ENCODE data around the gene PEF1. TPM values are rescaled to one million over a fixed set of nuclear protein-coding genes. Genes with fewer than 3 reads are reported as not detected.

Gene PEF1
- total RNA-seq, 1 donor from 2014 or later, result 70.9 TPM

DNA sequence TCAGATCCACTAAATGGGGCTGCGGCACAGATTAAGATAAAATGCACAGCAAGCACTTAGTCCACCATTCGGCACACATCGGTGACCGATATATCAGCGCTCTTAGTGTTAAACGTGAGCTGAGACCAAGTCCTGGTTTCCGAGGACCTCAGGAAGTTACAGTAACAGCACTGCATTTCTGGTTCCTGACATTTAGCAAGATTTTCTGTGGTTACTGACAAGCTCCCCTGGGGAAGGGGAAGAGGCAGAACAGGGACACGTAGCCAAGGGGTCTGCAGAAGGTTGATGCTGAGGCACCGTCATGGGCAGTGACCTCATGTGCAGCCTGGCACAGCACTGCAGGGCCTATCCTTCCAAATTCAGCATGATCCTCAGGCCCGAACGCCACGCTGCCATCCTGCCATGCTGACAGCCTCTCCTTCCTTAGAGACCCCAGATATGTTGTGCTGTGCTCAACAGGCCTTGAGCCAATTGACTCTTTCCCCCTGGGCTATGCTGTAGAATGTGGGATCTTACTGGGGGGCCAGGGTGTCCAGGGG lies 13.4 kb upstream of the PEF1 start:
- no peak overlapping the region for H3K27ac Mint-ChIP-seq (ENCODE audit: unreplicated experiment)
- peaks cover 16% of the 10 kb centered on the region for H3K4me1 Mint-ChIP-seq (ENCODE audit: unreplicated experiment)
- H3K36me3 Mint-ChIP-seq (ENCODE audit: low read depth, unreplicated experiment), result peaks cover 3% of the 10 kb centered on the region
- TF ChIP-seq, protein P1, sequence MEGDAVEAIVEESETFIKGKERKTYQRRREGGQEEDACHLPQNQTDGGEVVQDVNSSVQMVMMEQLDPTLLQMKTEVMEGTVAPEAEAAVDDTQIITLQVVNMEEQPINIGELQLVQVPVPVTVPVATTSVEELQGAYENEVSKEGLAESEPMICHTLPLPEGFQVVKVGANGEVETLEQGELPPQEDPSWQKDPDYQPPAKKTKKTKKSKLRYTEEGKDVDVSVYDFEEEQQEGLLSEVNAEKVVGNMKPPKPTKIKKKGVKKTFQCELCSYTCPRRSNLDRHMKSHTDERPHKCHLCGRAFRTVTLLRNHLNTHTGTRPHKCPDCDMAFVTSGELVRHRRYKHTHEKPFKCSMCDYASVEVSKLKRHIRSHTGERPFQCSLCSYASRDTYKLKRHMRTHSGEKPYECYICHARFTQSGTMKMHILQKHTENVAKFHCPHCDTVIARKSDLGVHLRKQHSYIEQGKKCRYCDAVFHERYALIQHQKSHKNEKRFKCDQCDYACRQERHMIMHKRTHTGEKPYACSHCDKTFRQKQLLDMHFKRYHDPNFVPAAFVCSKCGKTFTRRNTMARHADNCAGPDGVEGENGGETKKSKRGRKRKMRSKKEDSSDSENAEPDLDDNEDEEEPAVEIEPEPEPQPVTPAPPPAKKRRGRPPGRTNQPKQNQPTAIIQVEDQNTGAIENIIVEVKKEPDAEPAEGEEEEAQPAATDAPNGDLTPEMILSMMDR (IDR thresholded peaks at IDR 0.05; ENCODE audit: unreplicated experiment), result no peak
- peaks cover 11% of the 10 kb centered on the region for H3K27me3 Mint-ChIP-seq (ENCODE audit: unreplicated experiment)
- DNase-seq (ENCODE audit: low spot score), result no peak
- H3K4me3 Mint-ChIP-seq (ENCODE audit: unreplicated experiment), result no peak overlapping the region
- no peaks in the 10 kb centered on the region for H3K9me3 Mint-ChIP-seq (ENCODE audit: unreplicated experiment)

DNA sequence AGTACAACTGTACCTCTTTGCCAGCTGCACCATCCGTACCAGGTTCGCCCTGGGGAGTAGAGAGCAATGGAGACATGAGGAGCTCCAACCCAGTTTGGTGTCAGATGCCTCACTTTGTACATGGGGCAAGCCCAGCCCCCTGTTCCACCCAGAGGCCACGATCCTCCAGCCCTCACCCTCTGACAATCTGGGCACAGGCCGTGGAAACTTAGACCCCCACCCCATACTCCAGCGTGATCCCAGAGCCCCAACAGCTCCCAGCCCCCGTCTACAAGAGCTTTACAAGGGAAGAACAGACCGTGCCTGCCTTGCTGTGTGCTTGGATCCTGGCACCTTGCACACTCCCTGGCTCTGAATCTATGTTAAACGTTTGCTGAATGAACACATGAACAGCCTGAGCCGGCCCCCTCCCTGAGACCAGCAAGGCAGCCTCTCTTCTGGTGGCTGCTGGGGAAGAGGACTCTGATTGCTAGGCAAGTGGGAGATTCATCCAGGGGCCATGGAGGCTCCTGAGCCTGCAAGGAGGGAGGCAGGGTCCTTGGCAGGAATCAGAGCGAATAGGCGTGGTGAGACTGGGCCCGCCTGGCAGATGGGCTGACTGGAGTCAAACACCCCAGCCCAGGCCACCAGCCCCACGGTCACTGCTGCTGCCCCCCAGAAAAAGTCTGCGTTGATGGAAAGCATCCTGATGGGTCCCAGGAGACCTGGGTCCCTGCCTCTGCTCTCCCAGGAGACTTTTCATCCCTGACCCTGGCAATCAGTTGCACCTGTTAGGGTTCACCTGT lies 12.5 kb upstream of the PEF1 start:
- peaks cover 16% of the 10 kb centered on the region for H3K4me1 Mint-ChIP-seq (ENCODE audit: unreplicated experiment)
- TF ChIP-seq, protein P1 (IDR thresholded peaks at IDR 0.05; ENCODE audit: unreplicated experiment), result no peak
- H3K4me3 Mint-ChIP-seq (ENCODE audit: unreplicated experiment), result no peak overlapping the region
- no peak overlapping the region for H3K27ac Mint-ChIP-seq (ENCODE audit: unreplicated experiment)
- H3K36me3 Mint-ChIP-seq (ENCODE audit: low read depth, unreplicated experiment), result peaks cover 3% of the 10 kb centered on the region
- DNase-seq (ENCODE audit: low spot score), result no peak
- H3K9me3 Mint-ChIP-seq (ENCODE audit: unreplicated experiment), result no peaks in the 10 kb centered on the region
- H3K27me3 Mint-ChIP-seq (ENCODE audit: unreplicated experiment), result peaks cover 11% of the 10 kb centered on the region

DNA sequence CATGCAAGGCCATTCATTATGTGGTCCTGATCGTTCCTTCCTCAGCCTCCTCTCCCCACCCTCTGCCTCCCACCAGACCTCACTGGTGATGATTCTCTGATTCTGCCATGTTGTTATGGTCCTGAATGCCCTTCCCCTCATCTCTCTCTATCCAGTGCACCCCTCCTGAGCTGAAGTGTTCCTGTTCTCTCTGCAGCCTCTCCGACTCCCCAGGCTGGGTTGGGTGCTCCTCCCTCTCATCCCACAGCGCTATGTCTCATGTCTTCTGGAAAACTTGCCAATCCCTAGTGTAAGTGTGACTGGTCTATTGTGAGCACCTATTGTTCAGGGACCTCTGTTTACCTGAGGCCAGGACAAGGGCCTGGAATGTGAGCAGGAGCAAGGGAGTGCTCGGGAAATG lies 11.1 kb upstream of the PEF1 start:
- DNase-seq (ENCODE audit: low spot score), result no peak
- no peaks in the 10 kb centered on the region for H3K9me3 Mint-ChIP-seq (ENCODE audit: unreplicated experiment)
- H3K27ac Mint-ChIP-seq (ENCODE audit: unreplicated experiment), result no peak overlapping the region
- H3K27me3 Mint-ChIP-seq (ENCODE audit: unreplicated experiment), result peaks cover 11% of the 10 kb centered on the region
- H3K4me1 Mint-ChIP-seq (ENCODE audit: unreplicated experiment), result peaks cover 9% of the 10 kb centered on the region
- peaks cover 3% of the 10 kb centered on the region for H3K36me3 Mint-ChIP-seq (ENCODE audit: low read depth, unreplicated experiment)
- H3K4me3 Mint-ChIP-seq (ENCODE audit: unreplicated experiment), result no peak overlapping the region
- TF ChIP-seq, protein P1 (IDR thresholded peaks at IDR 0.05; ENCODE audit: unreplicated experiment), result no peak

DNA sequence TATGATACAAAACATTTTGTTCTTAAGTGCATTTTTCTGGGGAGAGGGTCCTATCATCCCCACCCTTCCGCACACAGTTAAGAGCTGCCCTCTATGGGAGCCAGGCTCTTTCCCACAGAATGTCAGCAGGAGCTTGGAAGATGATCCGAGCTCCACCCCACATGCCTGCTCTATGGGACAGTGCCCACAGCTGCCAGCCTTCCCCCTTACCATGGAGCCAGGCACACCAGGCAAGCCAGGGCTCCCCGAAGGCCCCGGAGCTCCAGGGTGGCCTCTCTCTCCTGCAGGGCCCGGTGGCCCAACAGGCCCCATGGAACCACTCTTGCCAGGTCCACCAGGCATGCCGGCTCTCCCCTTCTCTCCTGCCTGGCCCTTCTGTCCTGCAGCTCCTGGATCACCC lies 10.4 kb upstream of the PEF1 start:
- Mint-ChIP-seq H3K9me3 (ENCODE audit: unreplicated experiment) (no peaks in the 10 kb centered on the region), H3K27me3 (ENCODE audit: unreplicated experiment) (peaks cover 10% of the 10 kb centered on the region), H3K4me3 (ENCODE audit: unreplicated experiment) (no peak overlapping the region), H3K36me3 (ENCODE audit: low read depth, unreplicated experiment) (peaks cover 3% of the 10 kb centered on the region), H3K27ac (ENCODE audit: unreplicated experiment) (no peak overlapping the region), H3K4me1 (ENCODE audit: unreplicated experiment) (peaks cover 5% of the 10 kb centered on the region)
- no peak for DNase-seq (ENCODE audit: low spot score)
- TF ChIP-seq, protein P1 (IDR thresholded peaks at IDR 0.05; ENCODE audit: unreplicated experiment), result no peak

DNA sequence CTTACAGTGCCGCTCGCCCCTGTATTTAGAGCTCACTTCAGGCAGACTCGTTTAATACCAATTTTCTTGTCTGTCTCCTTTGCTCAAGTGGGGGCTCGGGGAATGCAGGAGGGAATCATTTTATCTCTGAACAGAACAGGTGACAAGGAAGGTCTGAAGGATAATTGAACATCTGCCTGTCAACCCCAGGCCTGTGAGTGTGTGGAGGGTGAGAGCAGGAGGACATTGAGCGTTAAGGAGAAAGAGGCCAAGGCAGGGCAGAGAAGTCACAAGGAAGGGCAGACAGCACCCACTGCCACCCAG lies 9.7 kb upstream of the PEF1 start:
- Mint-ChIP-seq H3K4me3 (ENCODE audit: unreplicated experiment) (no peak overlapping the region), H3K36me3 (ENCODE audit: low read depth, unreplicated experiment) (peaks cover 3% of the 10 kb centered on the region), H3K27ac (ENCODE audit: unreplicated experiment) (no peak overlapping the region), H3K27me3 (ENCODE audit: unreplicated experiment) (peaks cover 8% of the 10 kb centered on the region), H3K4me1 (ENCODE audit: unreplicated experiment) (peaks cover 5% of the 10 kb centered on the region), H3K9me3 (ENCODE audit: unreplicated experiment) (no peaks in the 10 kb centered on the region)
- TF ChIP-seq, protein P1 (IDR thresholded peaks at IDR 0.05; ENCODE audit: unreplicated experiment), result no peak
- no peak for DNase-seq (ENCODE audit: low spot score)

Data from endothelial cell (in vitro differentiated cells).